HG03571 (cell line): ENCODE results near the gene TEAD1.

Source experiments
- ATAC-seq: cut with Tn5 transposase; IDR thresholded peaks from one replicate; pipeline ENCODE4 v1.9.1; 2021; ENCODE audit not compliant: unreplicated experiment

The TEAD1 gene

DNA sequence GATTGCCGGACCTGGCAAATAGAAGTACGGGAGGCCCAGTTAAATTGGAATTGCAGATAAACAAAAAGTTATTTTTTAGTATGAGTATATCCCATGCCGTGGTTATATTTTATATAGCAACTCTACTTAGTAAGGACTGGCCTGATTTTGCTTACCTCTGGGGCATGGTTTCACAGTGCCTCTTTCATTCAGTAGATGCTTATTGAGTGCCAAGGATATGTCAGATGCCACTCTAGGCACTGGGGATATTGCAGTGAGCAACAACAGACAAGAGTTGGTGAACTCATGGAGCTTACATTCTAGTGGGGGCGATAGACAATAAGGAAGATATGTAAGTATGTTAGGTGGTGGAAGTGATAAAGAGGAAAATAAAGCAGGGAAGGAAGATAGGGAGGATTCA lies 112.2 kb downstream of the TEAD1 start:
- no peak for ATAC-seq

DNA sequence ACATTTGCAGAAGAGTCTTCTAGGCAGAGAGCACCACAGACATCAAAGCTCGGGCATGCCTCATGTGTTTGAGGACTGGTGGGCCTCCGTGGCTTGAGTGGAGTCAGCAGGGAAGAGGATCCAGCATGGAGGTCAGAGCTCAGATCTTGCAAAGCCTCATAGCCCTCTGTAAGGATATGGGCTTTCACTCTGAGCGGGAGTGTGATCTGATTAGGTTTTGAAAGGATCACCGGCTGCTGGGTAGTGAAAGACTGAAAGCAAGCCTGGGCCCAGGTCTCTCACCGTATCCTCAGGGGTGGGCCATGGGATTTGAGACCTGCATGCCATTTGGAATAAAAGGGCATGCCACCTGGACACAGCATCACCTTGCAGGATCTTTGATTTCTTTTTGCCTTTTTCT lies 112.7 kb downstream of the TEAD1 start:
- no peak for ATAC-seq

DNA sequence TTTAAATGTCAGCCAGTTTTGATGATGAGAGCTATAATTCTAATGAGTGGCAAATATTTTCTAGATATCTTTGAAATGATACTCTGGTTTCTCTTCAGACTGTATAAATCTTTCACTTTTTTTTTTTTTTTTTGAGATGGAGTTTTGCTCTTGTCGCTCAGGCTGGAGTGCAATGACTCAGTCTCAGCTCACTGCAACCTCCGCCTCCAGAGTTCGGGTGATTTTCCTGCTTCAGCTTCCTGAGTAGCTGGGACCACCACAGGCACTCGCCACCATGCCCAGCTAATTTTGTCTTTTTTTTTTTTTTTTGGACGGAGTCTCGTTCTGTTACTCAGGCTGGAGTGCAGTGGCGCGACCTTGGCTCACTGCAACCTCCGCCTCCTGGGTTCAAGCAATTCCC lies 113.6 kb downstream of the TEAD1 start:
- no peak for ATAC-seq

DNA sequence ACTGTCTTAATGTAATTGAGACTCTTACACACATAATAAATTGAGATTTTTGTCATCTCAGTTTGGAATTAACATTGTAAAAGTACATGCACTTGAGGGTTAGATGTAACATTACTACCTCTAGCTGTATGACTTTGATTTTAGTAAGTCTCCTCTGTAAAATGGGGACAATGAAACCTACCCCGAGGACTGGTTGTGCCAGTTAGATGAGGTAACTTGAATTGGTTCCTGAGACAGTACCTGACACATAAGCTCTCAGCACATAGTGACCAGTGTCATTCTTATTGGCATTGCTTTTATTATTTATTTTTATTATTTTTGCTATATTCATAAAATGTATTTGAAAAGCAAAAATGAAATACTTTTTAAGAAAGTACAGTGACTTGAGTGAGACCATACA lies 114.8 kb downstream of the TEAD1 start:
- no peak for ATAC-seq

DNA sequence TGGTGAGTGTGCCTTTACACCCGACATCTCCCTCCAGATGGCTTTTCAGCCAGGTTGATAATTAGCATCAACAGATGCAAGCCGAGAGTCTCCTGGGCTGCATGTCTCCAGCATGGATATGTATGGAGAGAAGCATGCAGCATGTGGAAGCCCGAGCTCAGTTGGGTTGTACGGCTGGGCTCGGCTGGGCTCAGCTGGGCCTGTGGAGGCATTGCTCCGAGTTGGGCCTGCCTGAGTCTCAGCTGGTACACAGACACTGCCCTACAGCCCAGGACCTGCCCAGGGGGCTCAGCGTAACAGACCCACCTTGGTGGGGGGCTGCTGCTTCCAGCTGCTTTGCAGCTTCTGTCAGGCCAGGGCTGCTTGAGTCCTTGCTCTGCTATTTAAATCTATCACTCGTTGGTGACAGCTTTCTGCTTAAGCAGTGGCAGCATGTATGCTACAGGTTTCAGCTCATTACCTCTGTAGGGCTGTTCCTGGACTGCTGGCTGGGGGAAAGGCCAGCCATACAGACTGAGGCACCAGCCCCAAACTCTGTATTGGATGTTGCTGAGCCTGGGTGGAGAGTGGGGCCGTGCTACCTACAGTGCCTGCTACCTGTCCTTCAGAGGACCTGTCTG lies 115.5 kb downstream of the TEAD1 start:
- ATAC-seq = no peak

DNA sequence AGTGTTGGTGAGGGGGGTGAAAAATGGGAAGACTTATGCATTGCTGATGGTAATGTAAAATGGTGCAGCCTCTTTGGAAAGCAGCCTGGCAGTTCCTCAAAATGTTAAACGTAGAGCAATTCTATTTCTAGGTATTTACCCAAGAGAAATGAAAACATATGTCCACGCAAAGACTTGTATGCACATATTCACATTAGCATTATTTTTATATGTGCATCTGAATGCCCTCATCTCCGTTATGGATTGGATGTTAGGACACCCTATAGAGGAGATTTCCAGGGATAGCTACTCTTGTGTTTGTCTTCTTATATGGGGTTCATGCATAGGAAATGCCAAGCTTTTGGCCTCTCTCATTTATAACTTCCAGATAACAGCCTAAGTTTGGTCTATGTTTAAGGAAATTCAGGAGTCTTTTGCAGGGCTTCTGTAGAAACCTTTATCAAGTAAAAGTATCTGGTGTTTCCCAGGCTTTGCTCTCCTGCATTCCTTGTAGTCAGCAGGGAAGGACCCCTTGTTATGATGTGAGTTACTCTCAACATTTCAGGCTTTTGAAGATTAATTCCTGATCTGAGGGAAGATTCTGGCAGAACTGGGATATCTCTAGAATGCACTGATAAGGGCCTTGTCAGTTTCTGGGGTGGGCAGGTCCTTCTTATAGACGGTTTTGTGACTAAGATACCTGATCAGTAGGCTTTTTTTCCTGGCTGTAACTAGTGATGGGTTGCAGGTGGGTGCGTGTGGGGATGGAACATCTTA lies 116.8 kb downstream of the TEAD1 start:
- ATAC-seq = no peak

DNA sequence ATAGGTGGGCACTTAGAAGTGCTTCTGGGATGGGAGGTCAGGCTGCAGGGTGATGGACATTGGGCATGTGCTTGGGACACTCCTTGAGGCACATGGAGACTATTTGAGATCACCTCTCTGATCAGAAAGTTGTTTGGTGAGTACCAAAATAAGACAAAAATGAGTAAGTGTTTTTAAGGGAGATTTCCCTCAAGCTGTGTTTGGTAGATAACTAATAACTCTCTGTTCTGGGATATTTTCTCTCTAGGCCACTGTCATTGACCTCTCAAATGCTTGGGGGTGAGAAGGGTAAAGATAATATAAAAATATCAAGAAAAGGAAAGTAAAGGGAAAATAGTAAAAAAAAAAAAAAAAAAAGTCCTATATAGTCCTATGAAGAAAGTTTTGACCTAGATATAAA lies 117.8 kb downstream of the TEAD1 start:
- ATAC-seq = no peak

DNA sequence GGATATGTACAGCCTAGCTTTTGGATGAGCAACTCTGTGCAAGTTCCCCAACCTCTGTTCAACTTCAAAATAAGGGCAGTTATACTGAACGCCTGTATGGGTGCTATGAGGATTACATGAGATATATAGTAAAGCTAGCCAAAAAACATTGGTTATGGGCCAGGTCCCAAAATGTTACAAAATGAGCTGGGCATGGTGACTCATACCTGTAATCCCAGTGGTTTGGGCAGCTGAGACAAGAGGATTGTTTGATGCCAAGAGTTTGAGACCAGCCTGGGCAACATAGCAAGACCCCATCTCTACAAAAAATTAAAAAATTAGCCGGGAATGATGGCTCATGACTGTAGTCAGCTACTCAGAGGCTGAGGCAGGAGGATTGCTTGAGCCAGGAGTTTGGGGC lies 118.4 kb downstream of the TEAD1 start:
- ATAC-seq = no peak

DNA sequence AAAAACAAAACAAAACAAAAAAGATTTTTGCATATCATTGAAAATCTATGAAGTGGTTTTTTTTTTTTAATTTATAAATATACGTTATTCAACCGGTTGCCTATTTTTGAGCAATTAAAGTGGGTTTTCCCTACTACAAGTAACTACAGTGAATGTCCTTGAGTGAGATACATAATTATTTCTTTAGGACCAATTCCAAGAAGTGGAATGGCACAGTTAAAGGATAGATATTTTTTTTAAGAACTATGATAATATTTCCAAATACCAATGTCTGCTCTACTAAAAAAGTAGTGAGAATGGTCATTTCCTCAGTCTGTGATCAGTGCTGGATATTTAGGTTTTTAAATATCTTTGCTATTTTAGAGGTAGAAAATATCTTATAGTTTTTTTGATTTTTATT lies 118.8 kb downstream of the TEAD1 start:
- no peak for ATAC-seq

DNA sequence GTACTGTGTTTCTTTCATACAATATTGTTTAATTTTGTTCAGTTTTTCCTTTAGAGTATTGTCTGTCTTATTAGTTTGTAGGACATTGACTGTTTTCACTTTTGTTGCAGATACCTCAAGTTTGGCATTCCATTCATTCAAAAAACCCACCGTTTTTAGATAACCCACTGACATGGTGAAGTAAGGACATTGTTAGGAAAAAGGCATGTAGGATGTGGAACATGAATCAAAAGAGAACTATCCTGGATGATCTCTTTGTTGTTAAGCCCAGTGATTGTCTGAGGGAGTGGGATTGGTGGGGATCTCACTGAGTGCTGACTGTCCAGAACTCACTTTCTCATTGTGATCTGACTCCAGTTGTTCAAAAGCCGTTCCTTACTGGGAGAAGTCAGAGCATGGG lies 119.3 kb downstream of the TEAD1 start:
- ATAC-seq = no peak

DNA sequence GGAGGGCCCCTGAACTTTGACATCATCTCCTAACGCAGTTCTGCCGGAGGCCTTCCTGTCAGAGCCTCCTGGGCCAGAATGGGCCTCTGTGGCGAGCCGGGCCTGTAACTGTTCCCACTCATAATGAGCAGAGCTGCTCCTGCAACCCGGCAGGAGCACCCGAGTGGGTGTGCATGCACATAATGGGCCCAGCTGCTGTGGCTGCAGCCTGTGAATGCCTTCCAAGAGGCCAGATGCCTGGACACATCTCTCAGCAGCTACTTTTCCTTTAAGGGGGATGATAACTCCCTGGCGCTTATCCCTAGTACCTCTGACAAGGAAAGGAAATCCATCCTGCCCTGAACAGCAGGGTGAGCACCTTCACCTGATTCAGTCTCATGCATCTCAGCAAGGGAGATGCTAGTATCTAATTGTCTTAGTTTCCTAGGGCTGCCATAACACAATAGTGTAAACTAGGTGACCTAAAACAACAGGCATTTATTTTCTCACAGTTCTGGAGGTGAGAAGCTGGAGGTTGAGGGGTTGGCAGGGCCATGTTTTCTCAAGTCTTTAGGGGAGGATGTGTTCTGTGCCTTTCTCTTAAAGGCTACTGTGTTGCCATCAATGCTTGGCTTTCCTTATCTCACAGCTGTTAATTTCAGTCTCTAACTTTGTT lies 120.5 kb downstream of the TEAD1 start:
- ATAC-seq = no peak

DNA sequence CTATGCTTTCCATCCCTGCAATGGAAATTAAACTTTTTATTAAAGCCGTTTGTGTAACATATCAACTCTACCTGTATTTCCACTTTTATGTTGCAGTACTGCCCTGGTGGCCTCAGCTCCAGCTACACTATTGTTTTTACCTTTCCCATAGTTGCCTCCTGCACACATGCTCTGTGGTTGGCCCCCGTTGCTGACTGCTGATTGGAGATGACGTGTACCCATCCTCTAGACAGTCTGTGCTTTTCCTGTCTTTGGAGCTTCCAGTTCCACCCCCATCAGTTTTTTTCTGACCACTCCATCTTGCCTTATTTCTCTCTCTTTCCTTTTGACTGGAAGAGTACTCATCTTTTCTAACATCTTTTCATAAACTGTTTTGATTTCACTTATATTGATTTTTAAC lies 123.8 kb downstream of the TEAD1 start:
- no peak for ATAC-seq

DNA sequence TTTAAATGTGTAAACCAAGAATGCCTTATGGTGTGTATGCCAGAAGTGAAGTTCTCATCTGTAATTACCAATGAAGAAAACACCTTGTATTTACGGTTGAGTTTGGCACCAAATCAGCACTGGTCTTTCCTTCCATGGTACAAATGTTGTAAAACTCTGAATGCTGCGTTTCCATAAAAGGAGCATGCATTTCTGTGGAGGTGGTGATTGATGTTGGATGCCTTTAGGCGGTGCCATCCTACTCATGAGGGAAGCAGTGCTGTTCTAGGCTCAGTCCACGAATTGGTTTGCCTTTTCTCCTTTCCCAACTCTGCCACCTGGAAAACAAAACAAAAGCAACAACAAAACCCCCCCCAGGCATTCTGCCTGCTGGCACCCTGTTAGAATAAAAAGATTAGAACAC lies 124.4 kb downstream of the TEAD1 start:
- no peak for ATAC-seq

DNA sequence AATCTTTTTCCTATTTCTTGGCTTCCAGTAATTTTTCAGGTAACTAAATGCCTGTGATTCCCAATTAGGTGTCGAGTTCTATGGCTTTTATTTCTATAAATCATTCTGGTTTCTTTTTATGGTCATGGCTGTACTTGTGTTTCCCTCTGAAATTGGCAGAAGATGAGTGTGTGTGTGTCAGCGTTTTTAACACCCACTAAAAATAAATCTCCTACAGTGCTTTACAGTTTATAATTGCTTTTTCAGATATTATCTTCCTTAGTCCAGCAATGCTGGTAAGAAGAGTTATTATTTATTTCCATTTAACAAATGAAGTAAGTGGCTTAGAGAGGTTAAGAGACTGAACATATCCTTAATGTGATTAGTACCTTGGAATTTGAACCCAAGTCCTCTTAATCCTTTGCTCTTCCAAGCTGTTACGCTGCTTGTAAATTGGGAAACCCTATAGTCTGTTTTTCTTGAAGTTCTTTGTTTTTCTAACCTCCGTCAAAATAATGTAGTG lies 125.2 kb downstream of the TEAD1 start:
- ATAC-seq = no peak

DNA sequence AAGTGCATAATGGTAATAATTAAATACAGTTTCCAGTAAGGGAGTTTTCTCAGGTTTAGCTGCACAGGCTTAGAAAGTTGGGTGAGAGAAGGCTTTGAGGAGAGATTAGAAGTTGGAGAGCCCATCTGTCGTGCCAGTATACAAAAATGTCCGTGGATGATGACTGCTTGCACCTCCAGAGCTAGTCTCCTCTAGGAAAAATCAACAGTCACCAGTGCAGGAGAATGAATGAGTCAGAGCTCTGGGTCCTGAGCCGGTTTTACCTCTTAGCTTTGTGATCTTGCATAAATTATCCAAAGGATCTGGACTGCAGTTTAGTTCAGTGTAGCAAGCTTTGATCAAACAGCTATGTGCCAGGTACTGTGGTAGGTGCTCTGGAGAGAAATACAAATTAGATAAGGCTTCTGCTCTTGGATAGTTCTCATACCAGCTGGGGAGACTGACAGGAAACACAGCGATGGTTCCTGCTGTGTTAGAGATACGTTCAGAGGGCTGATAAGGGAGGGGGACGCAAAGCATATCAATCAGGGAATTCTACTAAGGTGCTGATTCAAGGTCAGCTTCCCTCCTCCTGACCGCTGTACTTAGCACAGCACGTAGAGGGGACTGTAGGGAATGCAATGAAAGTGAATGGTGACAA lies 125.9 kb downstream of the TEAD1 start:
- no peak for ATAC-seq

DNA sequence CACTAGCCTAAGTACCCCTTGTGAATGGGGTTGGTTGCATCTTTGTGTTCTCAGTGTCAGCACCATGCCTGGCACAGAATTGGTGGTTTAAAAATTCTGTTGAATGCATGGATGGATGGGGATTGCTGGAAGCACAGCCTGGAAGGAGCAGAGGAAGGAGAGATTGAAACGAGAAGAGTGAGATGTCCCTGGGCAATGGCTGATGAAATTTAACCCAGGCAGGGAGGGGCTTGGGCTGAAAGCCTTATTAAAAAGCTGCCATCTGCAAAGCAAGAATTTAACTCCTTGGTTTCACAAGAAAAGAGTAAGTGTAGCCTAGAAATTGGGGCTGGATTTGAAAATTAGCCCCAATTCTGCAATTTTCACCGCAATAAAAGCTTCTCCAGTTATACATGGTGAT lies 126.7 kb downstream of the TEAD1 start:
- no peak for ATAC-seq

DNA sequence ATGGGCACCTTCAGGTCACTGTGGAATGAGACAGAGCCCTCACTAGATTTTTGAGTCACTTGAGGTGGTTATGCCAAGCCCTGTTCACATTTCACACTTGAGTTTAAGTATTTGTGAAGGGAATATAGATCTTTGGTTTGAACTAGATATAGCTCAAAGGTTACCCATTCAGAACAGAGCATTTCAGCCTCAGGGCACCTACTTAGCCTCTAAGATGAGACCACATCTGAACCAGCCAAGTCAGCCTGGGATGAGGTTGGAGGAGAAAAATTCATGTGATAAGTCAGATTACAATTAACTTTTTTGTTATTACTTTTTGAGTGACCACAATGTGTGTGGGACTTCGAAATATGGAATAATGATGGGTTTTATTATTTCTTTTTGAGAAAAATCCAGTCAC lies 127.8 kb downstream of the TEAD1 start:
- no peak for ATAC-seq

DNA sequence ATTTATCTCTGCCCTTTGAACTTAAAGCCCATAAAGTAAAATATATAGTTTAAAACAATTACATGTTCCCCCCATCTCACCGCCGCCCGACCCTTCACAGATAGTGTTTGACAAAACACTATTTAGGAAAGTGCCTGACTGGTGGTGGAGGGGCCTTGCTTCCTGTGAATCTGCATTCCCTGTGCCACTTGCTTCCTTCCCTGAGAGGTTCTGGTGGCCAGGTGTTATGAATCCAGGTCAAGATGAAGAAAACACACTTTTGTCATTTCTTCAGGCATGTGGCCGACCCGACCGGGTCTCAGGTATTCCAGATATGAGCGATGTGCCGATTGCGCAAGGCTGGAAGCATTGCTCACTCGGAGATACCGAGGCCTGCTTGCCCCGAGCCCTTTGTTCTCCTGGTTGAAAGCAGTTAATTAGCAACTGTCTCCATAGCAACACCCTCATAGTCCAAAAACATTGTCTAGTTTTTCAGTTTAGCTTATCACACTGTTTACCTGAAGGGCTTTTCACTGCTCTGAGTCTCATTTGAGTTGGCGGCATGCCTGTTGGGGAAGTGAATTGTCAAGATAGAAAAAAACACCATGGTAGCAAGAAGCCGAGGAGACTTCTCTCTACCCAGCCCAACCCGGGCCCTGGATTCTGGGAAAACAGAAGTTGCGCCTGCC lies 128.3 kb downstream of the TEAD1 start:
- ATAC-seq = no peak

DNA sequence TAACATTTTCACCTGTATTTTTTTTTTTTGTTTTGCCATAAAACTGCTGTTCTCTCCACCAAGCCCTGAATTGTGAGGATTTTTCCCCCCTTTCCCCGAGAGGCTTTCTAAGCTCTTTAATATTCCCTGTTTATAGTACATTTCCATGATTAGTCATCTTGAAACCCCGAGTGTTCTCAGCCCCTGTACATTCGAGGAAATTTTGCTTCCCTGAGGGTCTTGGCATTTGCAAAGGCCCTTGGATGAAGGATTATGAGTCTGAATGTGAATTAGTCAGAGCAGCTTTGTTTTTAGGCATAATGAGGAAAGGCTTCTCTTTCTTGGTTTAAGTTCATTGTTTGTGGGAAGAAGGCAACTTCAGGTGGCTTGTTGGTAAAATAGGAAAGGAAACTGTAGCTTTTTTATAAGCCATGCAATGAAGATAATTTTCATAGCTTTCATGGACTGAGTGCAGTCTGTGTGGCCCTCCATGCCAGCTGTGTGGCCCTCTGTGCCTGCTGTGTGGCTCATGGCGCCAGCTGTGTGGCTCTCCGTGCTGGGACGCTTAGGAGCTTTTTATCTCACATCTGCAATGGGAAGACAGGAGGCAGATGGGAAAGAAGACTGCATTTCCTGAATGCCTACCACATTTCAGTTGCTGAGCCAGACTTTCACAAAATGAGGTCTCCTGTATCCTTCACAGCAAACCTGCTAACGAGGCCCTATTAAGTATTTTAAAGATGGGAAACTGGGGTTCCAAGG lies 129.0 kb downstream of the TEAD1 start:
- ATAC-seq = no peak

DNA sequence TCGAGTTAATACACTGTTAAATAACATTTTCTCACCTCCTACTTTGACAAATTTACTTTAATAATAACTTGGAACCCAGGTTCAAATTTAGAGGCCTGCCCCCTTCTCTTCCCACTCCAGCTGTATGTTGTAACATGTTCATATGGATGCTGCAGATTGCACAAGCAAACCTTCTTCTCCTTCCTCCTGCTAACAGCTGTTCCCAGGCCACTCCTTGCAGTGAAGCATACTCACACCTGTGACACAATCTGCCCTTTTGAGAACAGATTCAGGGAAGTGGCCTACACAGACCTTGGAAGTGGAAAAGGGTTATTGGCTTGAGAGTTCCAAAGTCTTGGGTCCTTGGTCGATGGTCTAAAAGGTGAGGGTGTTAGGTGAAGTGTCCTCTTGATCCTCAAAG lies 131.9 kb downstream of the TEAD1 start:
- no peak for ATAC-seq

DNA sequence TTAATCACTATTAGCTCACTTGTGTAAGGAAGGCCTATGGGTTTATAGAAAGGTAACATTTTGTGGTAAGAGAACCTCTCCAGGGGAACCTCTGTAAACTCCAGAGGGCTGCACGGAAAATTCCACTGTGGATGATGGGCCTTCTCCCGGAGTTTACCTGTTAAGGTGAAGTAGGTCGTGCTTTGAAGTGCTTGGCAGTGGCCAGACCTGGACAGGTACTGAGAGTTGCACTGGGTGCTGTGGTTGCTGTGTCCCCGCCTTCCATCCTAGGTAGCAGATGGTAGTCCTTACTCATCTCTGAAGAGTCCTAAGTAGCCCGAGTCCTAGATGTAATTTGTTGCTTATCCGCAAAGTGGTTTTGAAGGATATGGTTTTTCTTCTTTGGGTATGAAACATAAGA lies 133.4 kb downstream of the TEAD1 start:
- no peak for ATAC-seq
